ENCODE data around the gene ABHD1. TPM values are rescaled to one million over a fixed set of nuclear protein-coding genes. Genes with fewer than 3 reads are reported as not detected.
"Not testable (repeated sequence)": the region's sequence is repeated elsewhere in the genome, so short reads cannot be mapped to it uniquely, and the experiment has no call there.

The ABHD1 gene
- under 1 TPM in 1 of 2 donors, not detected in 1; 0.25 TPM for total RNA-seq

- peak within 1 kb of the TSS; percentile 77 to 86 for H3K27ac Mint-ChIP-seq
- peak within 1 kb of the TSS; percentile 86 for H3K4me3 Mint-ChIP-seq
- H3K4me1 Mint-ChIP-seq (ENCODE audit: low read depth in 2 of 2): peaks cover 11 to 22% of the 10 kb centered on the region in 2 donors
- H3K36me3 Mint-ChIP-seq: no peaks in the 10 kb centered on the region
- no peaks in the 10 kb centered on the region for H3K9me3 Mint-ChIP-seq
- peak; percentile 89 to 92 for ATAC-seq
- DNase-seq (ENCODE audit: low spot score): peak; percentile 84
- H3K27me3 Mint-ChIP-seq: peaks cover 12 to 14% of the 10 kb centered on the region in 2 donors
Measured at GRCh38 chr2:27123302-27124150, at the start of gene ABHD1. TSS of gene ABHD1 (plus strand) at chr2:27123815. CDS start at chr2:27123949, 134 bp downstream.

GRCh38 chr2:27074738-27075565 is 48.7 kb upstream of the ABHD1 start:
- no peaks in the 10 kb centered on the region for H3K9me3 Mint-ChIP-seq
- peak overlapping the region; percentile 74 for H3K4me3 Mint-ChIP-seq
- H3K4me1 Mint-ChIP-seq (ENCODE audit: low read depth in 2 of 2): peaks cover 63 to 66% of the 10 kb centered on the region in 2 donors
- peak overlapping the region; percentile 77 to 87 for H3K27ac Mint-ChIP-seq
- no peak for ATAC-seq
- peaks cover 6% of the 10 kb centered on the region for H3K36me3 Mint-ChIP-seq
- no peak for DNase-seq (ENCODE audit: low spot score)
- H3K27me3 Mint-ChIP-seq: no peaks in the 10 kb centered on the region

DNA sequence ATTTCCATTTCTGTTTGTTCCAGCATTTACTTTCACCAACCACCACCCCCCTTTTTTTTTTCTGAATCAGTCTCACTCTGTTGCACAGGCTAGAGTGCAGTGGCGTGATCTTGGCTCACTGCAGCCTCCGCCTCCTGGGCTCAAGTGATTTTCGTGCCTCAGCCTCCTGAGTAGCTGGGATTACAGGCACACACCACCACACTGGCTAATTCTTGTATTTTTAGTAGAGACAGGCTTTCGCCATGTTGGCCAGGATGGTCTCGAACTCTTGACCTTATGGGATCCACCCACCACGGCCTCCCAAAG is 48.1 kb upstream of the ABHD1 start:
- peak overlapping the region; percentile 77 to 87 for H3K27ac Mint-ChIP-seq
- DNase-seq (ENCODE audit: low spot score); H3K36me3 Mint-ChIP-seq; H3K27me3 Mint-ChIP-seq; ATAC-seq; H3K9me3 Mint-ChIP-seq: not testable (repeated sequence)
- H3K4me1 Mint-ChIP-seq (ENCODE audit: low read depth in 2 of 2): peaks cover 61 to 65% of the 10 kb centered on the region in 2 donors
- peak overlapping the region; percentile 74 for H3K4me3 Mint-ChIP-seq

- Mint-ChIP-seq H3K9me3 (no peaks in the 10 kb centered on the region), H3K27me3 (no peaks in the 10 kb centered on the region), H3K27ac (peak overlapping the region; percentile 77 to 87), H3K4me1 (ENCODE audit: low read depth in 2 of 2) (peaks cover 61 to 66% of the 10 kb centered on the region in 2 donors), H3K36me3 (no peaks in the 10 kb centered on the region), H3K4me3 (peak overlapping the region; percentile 66)
- DNase-seq (ENCODE audit: low spot score) (no peak), ATAC-seq (no peak)
Measured at GRCh38 chr2:27076323-27076722, 47.3 kb upstream of the ABHD1 start.

GRCh38 chr2:27077231-27077630 is 46.4 kb upstream of the ABHD1 start:
- Mint-ChIP-seq H3K4me3 (no peak overlapping the region), H3K4me1 (ENCODE audit: low read depth in 2 of 2) (peaks cover 62 to 69% of the 10 kb centered on the region in 2 donors), H3K27me3 (no peaks in the 10 kb centered on the region), H3K27ac (peak overlapping the region; percentile 77 to 87), H3K36me3 (no peaks in the 10 kb centered on the region), H3K9me3 (no peaks in the 10 kb centered on the region)
- DNase-seq (ENCODE audit: low spot score) (no peak), ATAC-seq (no peak)

DNA sequence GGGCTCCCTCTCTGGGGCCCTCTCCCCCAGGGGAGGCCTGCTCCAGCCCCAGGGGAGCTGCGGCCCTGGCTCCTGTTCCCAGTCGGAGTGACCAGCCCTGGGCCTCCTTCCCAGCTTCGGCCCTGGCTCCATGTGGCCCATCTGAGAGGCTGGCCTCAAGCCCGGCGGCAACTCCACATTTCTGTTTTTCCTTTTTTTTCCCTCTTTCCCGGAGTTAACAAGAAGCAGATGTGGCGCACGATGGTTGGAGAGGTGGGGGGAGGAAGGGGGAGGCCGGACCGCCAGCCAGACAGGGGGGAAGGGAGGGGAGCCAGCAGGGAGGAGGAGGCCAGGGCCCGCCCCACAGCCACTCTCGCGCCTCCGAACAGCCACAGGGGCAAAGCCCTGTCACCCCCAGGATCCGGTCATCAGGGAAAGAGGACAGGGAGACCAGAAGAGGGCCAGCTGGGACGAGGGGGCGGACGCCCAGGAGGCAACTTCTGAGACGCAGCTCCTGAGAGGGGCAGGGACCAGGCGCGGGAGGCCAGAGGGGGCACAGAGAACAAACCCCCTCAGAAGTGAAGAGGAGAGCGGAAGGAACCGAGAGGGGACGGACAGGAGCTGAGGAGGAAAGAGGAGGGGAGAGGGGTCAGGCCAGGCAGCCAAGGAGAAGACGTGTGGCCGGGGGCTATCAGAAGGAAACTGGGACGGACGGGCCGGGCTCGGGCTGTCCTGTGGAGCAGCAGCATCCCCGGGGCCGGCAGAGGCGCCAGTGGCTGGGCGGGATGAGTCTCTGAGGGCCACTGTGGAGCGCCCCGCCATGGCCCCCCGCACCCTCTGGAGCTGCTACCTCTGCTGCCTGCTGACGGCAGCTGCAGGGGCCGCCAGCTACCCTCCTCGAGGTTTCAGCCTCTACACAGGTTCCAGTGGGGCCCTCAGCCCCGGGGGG is 45.1 kb upstream of the ABHD1 start, which contains the start of gene EMILIN1:
Gene EMILIN1, plus strand, starts transcription at position 349 of the 928 bp plus-strand sequence. Its CDS starts 451 bp downstream, at position 800.
- peaks cover 49 to 60% of the 10 kb centered on the region in 2 donors for H3K4me1 Mint-ChIP-seq (ENCODE audit: low read depth in 2 of 2)
- ATAC-seq: no peak
- DNase-seq (ENCODE audit: low spot score): no peak
- no peaks in the 10 kb centered on the region for H3K36me3 Mint-ChIP-seq
- no peaks in the 10 kb centered on the region for H3K9me3 Mint-ChIP-seq
- H3K27ac Mint-ChIP-seq: peak within 1 kb of the TSS; percentile 96 to 98
- peak within 1 kb of the TSS; percentile 42 for H3K4me3 Mint-ChIP-seq
- H3K27me3 Mint-ChIP-seq: no peaks in the 10 kb centered on the region

- Mint-ChIP-seq H3K27me3 (no peaks in the 10 kb centered on the region), H3K27ac (peak overlapping the region; percentile 96 to 98), H3K4me3 (peak overlapping the region; percentile 89), H3K4me1 (ENCODE audit: low read depth in 2 of 2) (peaks cover 42 to 59% of the 10 kb centered on the region in 2 donors), H3K9me3 (no peaks in the 10 kb centered on the region), H3K36me3 (no peaks in the 10 kb centered on the region)
- ATAC-seq: no peak
- no peak for DNase-seq (ENCODE audit: low spot score)
Measured at GRCh38 chr2:27079233-27080139, 44.1 kb upstream of the ABHD1 start.

DNA sequence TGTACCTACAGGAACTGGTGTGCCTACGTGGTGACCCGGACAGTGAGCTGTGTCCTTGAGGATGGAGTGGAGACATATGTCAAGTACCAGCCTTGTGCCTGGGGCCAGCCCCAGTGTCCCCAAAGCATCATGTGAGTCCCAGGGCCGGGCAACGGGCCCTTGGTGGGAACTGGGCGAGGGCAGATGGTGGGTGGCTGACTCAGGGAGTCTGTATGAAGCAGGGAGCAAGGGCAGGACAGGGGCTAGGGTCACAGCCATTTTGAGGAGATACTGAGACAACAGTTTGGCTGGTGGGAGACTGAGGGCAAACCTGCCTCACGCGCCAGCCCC is 43.5 kb upstream of the ABHD1 start:
- ATAC-seq (no peak), DNase-seq (ENCODE audit: low spot score) (no peak)
- no peaks in the 10 kb centered on the region for H3K9me3 Mint-ChIP-seq
- peaks cover 38 to 53% of the 10 kb centered on the region in 2 donors for H3K4me1 Mint-ChIP-seq (ENCODE audit: low read depth in 2 of 2)
- H3K27ac Mint-ChIP-seq: peak overlapping the region; percentile 96 to 98
- H3K4me3 Mint-ChIP-seq: peak overlapping the region; percentile 89
- H3K27me3 Mint-ChIP-seq: no peaks in the 10 kb centered on the region
- no peaks in the 10 kb centered on the region for H3K36me3 Mint-ChIP-seq

DNA sequence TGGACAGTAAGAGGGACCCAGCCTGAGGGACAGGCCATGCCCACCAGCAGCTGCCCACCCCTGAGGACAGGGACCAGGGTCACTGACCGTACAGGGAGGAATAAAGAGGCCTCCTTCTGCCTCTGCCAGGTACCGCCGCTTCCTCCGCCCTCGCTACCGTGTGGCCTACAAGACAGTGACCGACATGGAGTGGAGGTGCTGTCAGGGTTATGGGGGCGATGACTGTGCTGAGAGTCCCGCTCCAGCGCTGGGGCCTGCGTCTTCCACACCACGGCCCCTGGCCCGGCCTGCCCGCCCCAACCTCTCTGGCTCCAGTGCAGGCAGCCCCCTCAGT is 43.0 kb upstream of the ABHD1 start:
- no peaks in the 10 kb centered on the region for H3K27me3 Mint-ChIP-seq
- ATAC-seq (no peak), DNase-seq (ENCODE audit: low spot score) (no peak)
- peak overlapping the region; percentile 89 for H3K4me3 Mint-ChIP-seq
- no peaks in the 10 kb centered on the region for H3K9me3 Mint-ChIP-seq
- H3K4me1 Mint-ChIP-seq (ENCODE audit: low read depth in 2 of 2): peaks cover 38 to 53% of the 10 kb centered on the region in 2 donors
- no peaks in the 10 kb centered on the region for H3K36me3 Mint-ChIP-seq
- H3K27ac Mint-ChIP-seq: peak overlapping the region; percentile 96 to 98

DNA sequence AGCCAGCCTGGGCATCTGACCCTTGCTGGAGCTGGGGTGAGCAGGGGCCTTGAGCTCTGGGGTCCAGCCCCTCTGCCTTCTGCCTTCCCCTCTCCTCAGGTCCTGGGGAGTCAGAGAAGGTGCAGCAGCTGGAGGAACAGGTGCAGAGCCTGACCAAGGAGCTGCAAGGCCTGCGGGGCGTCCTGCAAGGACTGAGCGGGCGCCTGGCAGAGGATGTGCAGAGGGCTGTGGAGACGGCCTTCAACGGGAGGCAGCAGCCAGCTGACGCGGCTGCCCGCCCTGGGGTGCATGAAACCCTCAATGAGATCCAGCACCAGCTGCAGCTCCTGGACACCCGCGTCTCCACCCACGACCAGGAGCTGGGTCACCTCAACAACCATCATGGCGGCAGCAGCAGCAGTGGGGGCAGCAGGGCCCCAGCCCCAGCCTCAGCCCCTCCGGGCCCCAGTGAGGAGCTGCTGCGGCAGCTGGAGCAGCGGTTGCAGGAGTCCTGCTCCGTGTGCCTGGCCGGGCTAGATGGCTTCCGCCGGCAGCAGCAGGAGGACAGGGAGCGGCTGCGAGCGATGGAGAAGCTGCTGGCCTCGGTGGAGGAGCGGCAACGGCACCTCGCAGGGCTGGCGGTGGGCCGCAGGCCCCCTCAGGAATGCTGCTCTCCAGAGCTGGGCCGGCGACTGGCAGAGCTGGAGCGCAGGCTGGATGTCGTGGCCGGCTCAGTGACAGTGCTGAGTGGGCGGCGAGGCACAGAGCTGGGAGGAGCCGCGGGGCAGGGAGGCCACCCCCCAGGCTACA is 41.4 kb upstream of the ABHD1 start:
- H3K27ac Mint-ChIP-seq: peak overlapping the region; percentile 96 to 98
- DNase-seq (ENCODE audit: low spot score): no peak
- no peaks in the 10 kb centered on the region for H3K9me3 Mint-ChIP-seq
- peak overlapping the region; percentile 89 for H3K4me3 Mint-ChIP-seq
- H3K4me1 Mint-ChIP-seq (ENCODE audit: low read depth in 2 of 2): peaks cover 24 to 45% of the 10 kb centered on the region in 2 donors
- no peak for ATAC-seq
- H3K36me3 Mint-ChIP-seq: no peaks in the 10 kb centered on the region
- no peaks in the 10 kb centered on the region for H3K27me3 Mint-ChIP-seq

- Mint-ChIP-seq H3K4me3 (no peak overlapping the region), H3K27me3 (no peaks in the 10 kb centered on the region), H3K4me1 (ENCODE audit: low read depth in 2 of 2) (peaks cover 21 to 38% of the 10 kb centered on the region in 2 donors), H3K9me3 (no peaks in the 10 kb centered on the region), H3K27ac (peak overlapping the region in 1 of 2 donors; percentile 37), H3K36me3 (no peaks in the 10 kb centered on the region)
- no peak for DNase-seq (ENCODE audit: low spot score)
- no peak for ATAC-seq
Measured at GRCh38 chr2:27082773-27083409, 40.7 kb upstream of the ABHD1 start.

Measured in natural killer cell treated with Interleukin-12 subunit alpha and Interleukin-12 subunit beta and Interleukin-15 and Interleukin-18, amount 100 ng/mL, for 72 hours (primary cell).